Loucy (cell line): ENCODE results near the gene STAC3.

Experiments
- H2AFZ ChIP-seq: fragments of 200-600 bp; sonication (generic); 2 replicates; pipeline ENCODE4 v1.6.0; 2016; ENCODE audit warnings: antibody characterized with exemption, mild to moderate bottlenecking, low read length, moderate library complexity
- H3F3A ChIP-seq: fragments of 200-600 bp; 2 replicates; pipeline ENCODE4 v1.6.0; 2016; ENCODE audit warnings: antibody characterized with exemption, low read depth, mild to moderate bottlenecking
- H3K27me3 ChIP-seq: fragments of 200-600 bp; sonication (generic); 2 replicates; pipeline ENCODE4 v1.6.1; 2014; ENCODE audit warnings: low read length, mild to moderate bottlenecking; ENCODE audit not compliant: insufficient read depth, poor library complexity, severe bottlenecking
- H3K36me3 ChIP-seq: fragments of 200-600 bp; sonication (generic); 2 replicates; pipeline ENCODE4 v1.6.1; 2016; ENCODE audit warnings: low read length; ENCODE audit not compliant: insufficient read depth
- H3K4me1 ChIP-seq: fragments of 200-600 bp; sonication (generic); 2 replicates; pipeline ENCODE4 v1.5.1; 2014; ENCODE audit warnings: low read length, mild to moderate bottlenecking; ENCODE audit not compliant: insufficient read depth, poor library complexity, severe bottlenecking
- H3K4me2 ChIP-seq: fragments of 200-600 bp; sonication (generic); 2 replicates; pipeline ENCODE4 v1.6.0; 2014; ENCODE audit warnings: antibody characterized with exemption, low read length, low read depth, mild to moderate bottlenecking; ENCODE audit not compliant: poor library complexity, severe bottlenecking
- H3K4me3 ChIP-seq: fragments of 200-600 bp; sonication (generic); 2 replicates; pipeline ENCODE4 v1.5.1; 2014; ENCODE audit warnings: low read length, mild to moderate bottlenecking, mixed read lengths; ENCODE audit not compliant: poor library complexity, severe bottlenecking
- H3K79me2 ChIP-seq: fragments of 200-600 bp; sonication (generic); 2 replicates; pipeline ENCODE4 v1.6.1; 2014; ENCODE audit warnings: low read length; ENCODE audit not compliant: insufficient read depth
- H3K9ac ChIP-seq: fragments of 200-600 bp; sonication (generic); 2 replicates; pipeline ENCODE4 v1.6.0; 2014; ENCODE audit warnings: mild to moderate bottlenecking, low read depth, low read length, moderate library complexity; ENCODE audit not compliant: poor library complexity, severe bottlenecking
- H3K9me2 ChIP-seq: fragments of 200-600 bp; sonication (generic); replicated peaks from 2 replicates; pipeline ENCODE4 v1.6.1; 2016; ENCODE audit warnings: low read depth, low read length, mixed read lengths
- H3K9me3 ChIP-seq: fragments of 200-600 bp; sonication (generic); 2 replicates; pipeline ENCODE4 v1.6.1; 2014; ENCODE audit warnings: mild to moderate bottlenecking, antibody characterized with exemption, low read length, low read depth; ENCODE audit not compliant: insufficient read depth
- H4K20me1 ChIP-seq: fragments of 200-600 bp; sonication (generic); 2 replicates; pipeline ENCODE4 v1.6.0; 2014; ENCODE audit warnings: antibody characterized with exemption, low read length, mild to moderate bottlenecking; ENCODE audit not compliant: insufficient read depth, poor library complexity, severe bottlenecking
- CTCF ChIP-seq: fragments of 200-600 bp; sonication (generic); conservative IDR thresholded peaks from 2 replicates; pipeline ENCODE4 v1.5.1; 2014; ENCODE audit warnings: mild to moderate bottlenecking, antibody characterized with exemption, low read length
- EZH2phosphoT487 ChIP-seq: fragments of 200-600 bp; IDR thresholded peaks from 2 replicates; pipeline ENCODE4 v1.6.1; 2018; ENCODE audit warnings: antibody characterized with exemption, mild to moderate bottlenecking, moderate library complexity, borderline replicate concordance

Gene STAC3

DNA sequence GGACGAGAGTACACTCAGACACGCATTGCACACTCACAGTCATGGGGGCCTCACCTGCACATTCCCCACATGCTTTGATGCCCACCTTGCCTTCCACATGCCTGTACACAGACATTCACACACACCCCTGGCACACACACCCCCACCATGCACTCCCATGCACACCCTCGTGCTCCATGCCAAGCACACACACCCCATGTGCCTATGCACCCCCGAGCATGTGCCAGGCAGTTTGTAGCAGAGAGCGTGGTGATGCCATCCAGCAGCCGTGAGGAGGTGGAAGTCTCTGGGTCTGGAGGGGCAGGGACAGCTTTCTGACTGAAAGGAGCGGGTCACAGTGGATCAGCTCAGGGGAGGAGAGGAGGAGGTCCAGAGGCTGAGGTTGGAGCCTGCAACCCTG, 45.1 kb downstream of the STAC3 start:
- Histone ChIP-seq H3K9me2 (no peaks in the 10 kb centered on the region), H3K4me3 (no peak overlapping the region), H3K27me3 (no peaks in the 10 kb centered on the region), H3K36me3 (no peaks in the 10 kb centered on the region), H3F3A (no peaks in the 10 kb centered on the region), H3K4me1 (no peaks in the 10 kb centered on the region), H2AFZ (no peak overlapping the region), H4K20me1 (no peaks in the 10 kb centered on the region), H3K9me3 (no peaks in the 10 kb centered on the region), H3K79me2 (no peaks in the 10 kb centered on the region), H3K9ac (no peak overlapping the region), H3K4me2 (no peak overlapping the region)
- no peak for TF ChIP-seq CTCF
- TF ChIP-seq EZH2phosphoT487 = no peak

- Histone ChIP-seq H3K9me2 (no peaks in the 10 kb centered on the region), H2AFZ (no peak overlapping the region), H3K36me3 (no peaks in the 10 kb centered on the region), H3K9me3 (no peaks in the 10 kb centered on the region), H3K79me2 (no peaks in the 10 kb centered on the region), H3F3A (no peaks in the 10 kb centered on the region), H3K4me1 (no peaks in the 10 kb centered on the region), H3K9ac (no peak overlapping the region), H3K4me2 (no peak overlapping the region), H3K4me3 (no peak overlapping the region), H3K27me3 (no peaks in the 10 kb centered on the region), H4K20me1 (no peaks in the 10 kb centered on the region)
- TF ChIP-seq CTCF (no peak), EZH2phosphoT487 (no peak)
These were observed 45.8 kb downstream of the STAC3 start for GRCh38 chr12:57205186-57205585.

GRCh38 chr12:57204454-57204853, 46.5 kb downstream of the STAC3 start:
- H3K9ac ChIP-seq = no peak overlapping the region
- H3K4me3 ChIP-seq = no peak overlapping the region
- H3K36me3 ChIP-seq = no peaks in the 10 kb centered on the region
- no peaks in the 10 kb centered on the region for H3K79me2 ChIP-seq
- no peaks in the 10 kb centered on the region for H3K27me3 ChIP-seq
- H3K4me2 ChIP-seq = no peak overlapping the region
- TF ChIP-seq CTCF = no peak
- no peak for TF ChIP-seq EZH2phosphoT487
- H4K20me1 ChIP-seq = no peaks in the 10 kb centered on the region
- no peaks in the 10 kb centered on the region for H3K9me2 ChIP-seq
- H3F3A ChIP-seq = no peaks in the 10 kb centered on the region
- no peaks in the 10 kb centered on the region for H3K9me3 ChIP-seq
- H2AFZ ChIP-seq = no peak overlapping the region
- no peaks in the 10 kb centered on the region for H3K4me1 ChIP-seq
